GM12874 (cell line): ENCODE results near the gene U2AF2.

Experiments used
- CTCF ChIP-seq: IDR thresholded peaks from 2 replicates; pipeline ENCODE4 v1.5.1; 2011; ENCODE audit warnings: low read depth, mild to moderate bottlenecking, control low read depth, low read length, moderate library complexity; ENCODE audit not compliant: insufficient read depth

Gene U2AF2

GRCh38 chr19:55658846-55659459 lies 4.1 kb downstream of the U2AF2 start:
- TF ChIP-seq CTCF, result no peak

- no peak for TF ChIP-seq CTCF
These were observed 5.0 kb downstream of the U2AF2 start for GRCh38 chr19:55659822-55660221.

GRCh38 chr19:55660404-55660803 lies 5.6 kb downstream of the U2AF2 start:
- no peak for TF ChIP-seq CTCF

DNA sequence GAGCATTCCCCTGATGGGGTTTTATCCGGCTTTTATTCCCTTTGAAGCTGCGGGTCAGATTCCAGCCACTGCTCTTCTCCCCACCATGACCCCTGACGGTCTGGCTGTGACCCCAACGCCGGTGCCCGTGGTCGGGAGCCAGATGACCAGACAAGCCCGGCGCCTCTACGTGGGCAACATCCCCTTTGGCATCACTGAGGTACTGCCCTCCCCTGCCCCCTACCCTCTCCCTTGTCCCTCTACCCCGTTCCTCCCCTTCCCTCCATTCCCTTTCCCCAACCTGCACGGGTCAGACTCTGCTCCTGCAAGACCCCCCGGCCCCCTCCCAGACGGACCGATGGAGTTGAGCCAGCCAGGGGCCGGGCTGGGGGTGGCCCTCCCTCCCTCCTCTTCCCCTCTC lies 6.2 kb downstream of the U2AF2 start:
- no peak for TF ChIP-seq CTCF

- no peak for TF ChIP-seq CTCF
These were observed 7.0 kb downstream of the U2AF2 start for GRCh38 chr19:55661826-55662225.

DNA sequence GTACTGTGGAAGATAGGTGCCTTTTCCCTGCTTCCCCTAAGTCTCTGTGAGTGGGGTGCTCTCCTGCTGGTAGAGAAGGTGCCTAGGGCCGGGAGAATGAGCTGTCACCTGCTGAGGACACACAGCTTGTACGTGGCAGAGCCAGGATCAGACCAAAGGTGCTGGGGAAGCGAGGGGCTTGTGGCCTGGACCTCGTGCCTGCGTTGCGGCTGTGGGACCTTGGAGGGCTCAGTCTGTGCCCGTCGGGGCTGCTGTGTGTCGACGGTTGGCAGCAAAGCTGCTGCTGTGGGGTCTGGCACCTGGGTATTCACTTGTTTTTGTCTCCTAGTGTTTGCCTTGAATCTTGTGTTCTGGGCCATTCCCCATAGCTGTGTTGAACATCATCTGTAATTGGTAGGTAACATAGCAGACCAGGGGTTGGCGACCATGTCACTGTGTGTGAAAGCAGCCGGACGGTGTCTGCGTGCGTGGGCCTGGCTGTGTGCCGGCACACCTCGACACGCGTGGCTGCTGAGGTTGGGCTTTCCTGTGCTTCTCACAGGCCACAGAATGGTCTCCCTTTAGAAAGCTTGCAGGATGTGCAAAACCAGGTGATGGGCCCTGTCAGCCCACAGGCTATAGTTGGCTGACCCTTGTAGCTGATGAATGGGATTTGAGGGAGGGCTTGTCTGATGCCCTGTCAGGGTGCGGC lies 9.2 kb downstream of the U2AF2 start:
- no peak for TF ChIP-seq CTCF

GRCh38 chr19:55666343-55667005 lies 11.6 kb downstream of the U2AF2 start:
- no peak for TF ChIP-seq CTCF
